Measurements from ENCODE around the gene SLC44A1.

The SLC44A1 gene

GRCh38 chr9:105306351-105307140 is 62.1 kb downstream of the SLC44A1 start:
- Histone ChIP-seq H3K9ac (ENCODE audit: low read depth, low read length) (no peak overlapping the region), H3K9me3 (replicated peaks; ENCODE audit: low read length) (no peaks in the 10 kb centered on the region)

GRCh38 chr9:105307591-105308130 is 63.2 kb downstream of the SLC44A1 start:
- Histone ChIP-seq H3K27me3 (ENCODE audit: control insufficient read depth, insufficient read depth, low read length) (no peaks in the 10 kb centered on the region), H3K9ac (ENCODE audit: low read depth, low read length) (no peak overlapping the region), H3K9me3 (replicated peaks; ENCODE audit: low read length) (no peaks in the 10 kb centered on the region), H3K4me2 (ENCODE audit: low read length) (no peak overlapping the region), H3K4me1 (ENCODE audit: control insufficient read depth, insufficient read depth, low read length) (peaks cover 10% of the 10 kb centered on the region), H3K36me3 (ENCODE audit: insufficient read depth, low read length) (peaks cover 6% of the 10 kb centered on the region), H3K4me3 (ENCODE audit: low read length) (no peak overlapping the region)

More at GRCh38 chr9:105306351-105307140, 62.1 kb downstream of the SLC44A1 start:
- Histone ChIP-seq H3K4me3 (ENCODE audit: low read length) (no peak overlapping the region), H3K27me3 (ENCODE audit: control insufficient read depth, insufficient read depth, low read length) (no peaks in the 10 kb centered on the region), H3K36me3 (ENCODE audit: insufficient read depth, low read length) (peaks cover 5% of the 10 kb centered on the region), H3K4me1 (ENCODE audit: control insufficient read depth, insufficient read depth, low read length) (peaks cover 10% of the 10 kb centered on the region), H3K4me2 (ENCODE audit: low read length) (no peak overlapping the region)

GRCh38 chr9:105308461-105309341 is 64.2 kb downstream of the SLC44A1 start:
- Histone ChIP-seq H3K4me3 (ENCODE audit: low read length) (no peak overlapping the region), H3K4me2 (ENCODE audit: low read length) (no peak overlapping the region), H3K4me1 (ENCODE audit: control insufficient read depth, insufficient read depth, low read length) (peaks cover 10% of the 10 kb centered on the region), H3K9ac (ENCODE audit: low read depth, low read length) (no peak overlapping the region), H3K27me3 (ENCODE audit: control insufficient read depth, insufficient read depth, low read length) (no peaks in the 10 kb centered on the region), H3K9me3 (replicated peaks; ENCODE audit: low read length) (no peaks in the 10 kb centered on the region), H3K36me3 (ENCODE audit: insufficient read depth, low read length) (peaks cover 10% of the 10 kb centered on the region)

GRCh38 chr9:105309531-105309931 is 65.1 kb downstream of the SLC44A1 start:
- H3K9me3 ChIP-seq (replicated peaks; ENCODE audit: low read length), result no peaks in the 10 kb centered on the region
- no peak overlapping the region for H3K4me3 ChIP-seq (ENCODE audit: low read length)
- H3K9ac ChIP-seq (ENCODE audit: low read depth, low read length), result no peak overlapping the region

GRCh38 chr9:105311306-105311705 is 66.9 kb downstream of the SLC44A1 start:
- H3K4me2 ChIP-seq (ENCODE audit: low read length), result no peak overlapping the region
- H3K9ac ChIP-seq (ENCODE audit: low read depth, low read length), result no peak overlapping the region
- peaks cover 15% of the 10 kb centered on the region for H3K36me3 ChIP-seq (ENCODE audit: insufficient read depth, low read length)
- no peaks in the 10 kb centered on the region for H3K9me3 ChIP-seq (replicated peaks; ENCODE audit: low read length)
- no peak overlapping the region for H3K4me3 ChIP-seq (ENCODE audit: low read length)
- H3K27me3 ChIP-seq (ENCODE audit: control insufficient read depth, insufficient read depth, low read length), result no peaks in the 10 kb centered on the region
- H3K4me1 ChIP-seq (ENCODE audit: control insufficient read depth, insufficient read depth, low read length), result peaks cover 7% of the 10 kb centered on the region

More at GRCh38 chr9:105309531-105309931, 65.1 kb downstream of the SLC44A1 start:
- Histone ChIP-seq H3K4me2 (ENCODE audit: low read length) (no peak overlapping the region), H3K36me3 (ENCODE audit: insufficient read depth, low read length) (peaks cover 11% of the 10 kb centered on the region), H3K27me3 (ENCODE audit: control insufficient read depth, insufficient read depth, low read length) (no peaks in the 10 kb centered on the region), H3K4me1 (ENCODE audit: control insufficient read depth, insufficient read depth, low read length) (peaks cover 10% of the 10 kb centered on the region)

GRCh38 chr9:105313238-105313637 is 68.8 kb downstream of the SLC44A1 start:
- peaks cover 7% of the 10 kb centered on the region for H3K4me1 ChIP-seq (ENCODE audit: control insufficient read depth, insufficient read depth, low read length)
- H3K36me3 ChIP-seq (ENCODE audit: insufficient read depth, low read length), result peaks cover 22% of the 10 kb centered on the region
- no peak overlapping the region for H3K4me2 ChIP-seq (ENCODE audit: low read length)
- no peaks in the 10 kb centered on the region for H3K9me3 ChIP-seq (replicated peaks; ENCODE audit: low read length)
- no peak overlapping the region for H3K9ac ChIP-seq (ENCODE audit: low read depth, low read length)
- H3K4me3 ChIP-seq (ENCODE audit: low read length), result no peak overlapping the region
- H3K27me3 ChIP-seq (ENCODE audit: control insufficient read depth, insufficient read depth, low read length), result no peaks in the 10 kb centered on the region

GRCh38 chr9:105316703-105317102 is 72.3 kb downstream of the SLC44A1 start:
- Histone ChIP-seq H3K4me3 (ENCODE audit: low read length) (no peak overlapping the region), H3K4me2 (ENCODE audit: low read length) (no peak overlapping the region)

GRCh38 chr9:105318729-105319191 is 74.3 kb downstream of the SLC44A1 start:
- peaks cover 13% of the 10 kb centered on the region for H3K36me3 ChIP-seq (ENCODE audit: insufficient read depth, low read length)
- H3K27me3 ChIP-seq (ENCODE audit: control insufficient read depth, insufficient read depth, low read length), result no peaks in the 10 kb centered on the region
- no peaks in the 10 kb centered on the region for H3K9me3 ChIP-seq (replicated peaks; ENCODE audit: low read length)
- H3K9ac ChIP-seq (ENCODE audit: low read depth, low read length), result no peak overlapping the region
- no peaks in the 10 kb centered on the region for H3K4me1 ChIP-seq (ENCODE audit: control insufficient read depth, insufficient read depth, low read length)
- no peak overlapping the region for H3K4me2 ChIP-seq (ENCODE audit: low read length)
- no peak overlapping the region for H3K4me3 ChIP-seq (ENCODE audit: low read length)

More at GRCh38 chr9:105316703-105317102, 72.3 kb downstream of the SLC44A1 start:
- no peak overlapping the region for H3K9ac ChIP-seq (ENCODE audit: low read depth, low read length)
- peaks cover 22% of the 10 kb centered on the region for H3K36me3 ChIP-seq (ENCODE audit: insufficient read depth, low read length)
- H3K9me3 ChIP-seq (replicated peaks; ENCODE audit: low read length), result no peaks in the 10 kb centered on the region
- H3K4me1 ChIP-seq (ENCODE audit: control insufficient read depth, insufficient read depth, low read length), result no peaks in the 10 kb centered on the region
- no peaks in the 10 kb centered on the region for H3K27me3 ChIP-seq (ENCODE audit: control insufficient read depth, insufficient read depth, low read length)

GRCh38 chr9:105319202-105319813 is 74.9 kb downstream of the SLC44A1 start:
- H3K4me1 ChIP-seq (ENCODE audit: control insufficient read depth, insufficient read depth, low read length), result no peaks in the 10 kb centered on the region
- H3K4me3 ChIP-seq (ENCODE audit: low read length), result no peak overlapping the region
- no peaks in the 10 kb centered on the region for H3K27me3 ChIP-seq (ENCODE audit: control insufficient read depth, insufficient read depth, low read length)
- H3K4me2 ChIP-seq (ENCODE audit: low read length), result no peak overlapping the region
- H3K9ac ChIP-seq (ENCODE audit: low read depth, low read length), result no peak overlapping the region
- H3K9me3 ChIP-seq (replicated peaks; ENCODE audit: low read length), result no peaks in the 10 kb centered on the region
- peaks cover 10% of the 10 kb centered on the region for H3K36me3 ChIP-seq (ENCODE audit: insufficient read depth, low read length)

GRCh38 chr9:105320568-105320967 is 76.1 kb downstream of the SLC44A1 start:
- no peaks in the 10 kb centered on the region for H3K27me3 ChIP-seq (ENCODE audit: control insufficient read depth, insufficient read depth, low read length)
- no peaks in the 10 kb centered on the region for H3K9me3 ChIP-seq (replicated peaks; ENCODE audit: low read length)
- no peak overlapping the region for H3K4me3 ChIP-seq (ENCODE audit: low read length)
- no peak overlapping the region for H3K9ac ChIP-seq (ENCODE audit: low read depth, low read length)
- no peaks in the 10 kb centered on the region for H3K4me1 ChIP-seq (ENCODE audit: control insufficient read depth, insufficient read depth, low read length)
- H3K4me2 ChIP-seq (ENCODE audit: low read length), result no peak overlapping the region
- H3K36me3 ChIP-seq (ENCODE audit: insufficient read depth, low read length), result peaks cover 6% of the 10 kb centered on the region

- Histone ChIP-seq H3K4me3 (ENCODE audit: low read length) (no peak overlapping the region), H3K9me3 (replicated peaks; ENCODE audit: low read length) (no peaks in the 10 kb centered on the region), H3K36me3 (ENCODE audit: insufficient read depth, low read length) (no peaks in the 10 kb centered on the region), H3K4me2 (ENCODE audit: low read length) (no peak overlapping the region), H3K9ac (ENCODE audit: low read depth, low read length) (no peak overlapping the region), H3K4me1 (ENCODE audit: control insufficient read depth, insufficient read depth, low read length) (peaks cover 38% of the 10 kb centered on the region), H3K27me3 (ENCODE audit: control insufficient read depth, insufficient read depth, low read length) (no peaks in the 10 kb centered on the region)
Measured at GRCh38 chr9:105328296-105328695, 83.8 kb downstream of the SLC44A1 start.

Measured in skeletal muscle satellite cell (primary cell).